LNCAP (cell line): Measurements from ENCODE around the gene CASK.

ENCODE experiments used
- CTCF ChIP-seq: fragments of 450-650 bp; IDR thresholded peaks from 2 replicates; pipeline ENCODE4 v1.5.1; 2017; ENCODE audit warnings: mild to moderate bottlenecking

Gene CASK

GRCh38 chrX:41923211-41923977 lies at the start of gene CASK:
CASK (minus strand) TSS chrX:41923554; CDS start chrX:41922988, 566 bp downstream.
- no peak for TF ChIP-seq CTCF

GRCh38 chrX:41971346-41971745 lies 48.0 kb upstream of the CASK start:
- no peak for TF ChIP-seq CTCF

GRCh38 chrX:41970419-41970818 lies 47.1 kb upstream of the CASK start:
- no peak for TF ChIP-seq CTCF

GRCh38 chrX:41963348-41963747 lies 40.0 kb upstream of the CASK start:
- no peak for TF ChIP-seq CTCF

- no peak for TF ChIP-seq CTCF
Observed at GRCh38 chrX:41960142-41960541, 36.8 kb upstream of the CASK start.

GRCh38 chrX:41958861-41959260 lies 35.5 kb upstream of the CASK start:
- TF ChIP-seq CTCF, result no peak

- no peak for TF ChIP-seq CTCF
Observed at GRCh38 chrX:41956027-41956426, 32.7 kb upstream of the CASK start.

- TF ChIP-seq CTCF, result no peak
Observed at GRCh38 chrX:41952102-41952501, 28.7 kb upstream of the CASK start.
